Posterior vena cava (tissue), 2 donors: Measurements from ENCODE around the gene PTPRD. TPM values are rescaled to one million over a fixed set of nuclear protein-coding genes. Genes with fewer than 3 reads are reported as not detected.

Source experiments
- DNase-seq: peaks from one replicate; pipeline ENCODE4 v3.0.0-alpha.2; 2020; ENCODE audit warnings: low spot score
- intact Hi-C, 2 donors: fragments of 100-400 bp; cut with DNase I; formaldehyde crosslinking; loops; one replicate each; pipeline versions ENCODE4 v1.14.1 to v1.14.2; 2022 to 2023
- total RNA-seq, 2 donors: library from RNA; stranded (reverse); fragmentation: NEBNext Ultra II Directional; extraction: Animal tissue kit (Norgen Biotek cat#: 25700); gene quantifications; one replicate each; pipeline ENCODE4 v1.2.1, GENCODE V29; 2021
- donor health status: DM: yes; HTN: yes; CAD: no.
- donor health status: DM: yes; HTN: yes; CAD: no.

Gene PTPRD
- total RNA-seq, 2 donors from 2014 or later = 21.4 to 51.2 TPM

GRCh38 chr9:8889100-8889499 is 1723.7 kb downstream of the PTPRD start:
- DNase-seq = no peak
- intact Hi-C loops = loop anchor here in 1 of 2 donors (5.0 kb wide), 1 partner anchor 637 kb away; no protein-coding TSS in a partner anchor

GRCh38 chr9:8888591-8888990 is 1724.2 kb downstream of the PTPRD start:
- no peak for DNase-seq
- intact Hi-C loops = loop anchor here in 1 of 2 donors (5.0 kb wide), 1 partner anchor 636 kb away; no protein-coding TSS in a partner anchor

GRCh38 chr9:8887369-8887768 is 1725.4 kb downstream of the PTPRD start:
- DNase-seq = no peak
- intact Hi-C loops = loop anchor here in 1 of 2 donors (5.0 kb wide), 1 partner anchor 635 kb away; no protein-coding TSS in a partner anchor

- no peak for DNase-seq
- intact Hi-C loops = no loop called here
Measured at GRCh38 chr9:8883321-8883720, 1729.5 kb downstream of the PTPRD start.

DNA sequence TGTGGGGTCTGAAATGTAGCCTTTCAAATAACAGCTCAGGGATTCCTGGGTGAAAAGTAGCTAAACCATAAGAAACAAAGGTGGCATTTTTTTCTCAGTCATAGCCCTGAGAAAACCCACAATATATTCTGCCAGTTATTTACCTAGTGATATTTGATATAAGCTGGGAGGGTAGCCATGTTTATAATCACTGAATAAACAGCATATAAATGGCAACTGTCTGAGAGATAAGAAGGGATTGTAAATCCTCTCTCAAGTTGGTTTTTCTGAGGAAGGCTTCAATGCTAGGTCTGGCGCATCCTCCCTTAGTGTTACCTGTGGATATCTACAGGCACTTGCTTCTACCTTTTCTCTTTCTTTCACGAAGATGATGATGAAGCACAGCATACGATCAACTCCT is 1732.7 kb downstream of the PTPRD start:
- intact Hi-C loops = no loop called here
- DNase-seq = no peak

DNA sequence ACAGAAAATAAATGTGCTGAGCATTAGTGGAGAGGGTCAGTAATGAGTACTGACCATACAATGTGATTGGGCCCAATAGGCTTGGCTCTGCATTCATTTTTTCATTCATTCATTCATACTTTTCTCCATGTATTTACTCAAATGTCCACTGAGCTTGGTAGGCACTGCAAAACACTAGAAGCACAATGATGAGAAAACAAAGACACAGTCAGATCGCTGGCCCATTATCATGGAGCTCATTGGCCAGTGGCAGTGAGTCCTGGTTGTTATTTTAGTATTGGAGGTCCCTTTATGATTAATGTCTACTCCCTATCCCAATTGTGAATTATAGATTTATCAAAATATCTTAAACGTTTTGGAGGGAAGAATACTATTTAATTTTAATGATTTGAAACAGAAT is 1733.5 kb downstream of the PTPRD start:
- DNase-seq = no peak
- intact Hi-C loops = no loop called here

DNA sequence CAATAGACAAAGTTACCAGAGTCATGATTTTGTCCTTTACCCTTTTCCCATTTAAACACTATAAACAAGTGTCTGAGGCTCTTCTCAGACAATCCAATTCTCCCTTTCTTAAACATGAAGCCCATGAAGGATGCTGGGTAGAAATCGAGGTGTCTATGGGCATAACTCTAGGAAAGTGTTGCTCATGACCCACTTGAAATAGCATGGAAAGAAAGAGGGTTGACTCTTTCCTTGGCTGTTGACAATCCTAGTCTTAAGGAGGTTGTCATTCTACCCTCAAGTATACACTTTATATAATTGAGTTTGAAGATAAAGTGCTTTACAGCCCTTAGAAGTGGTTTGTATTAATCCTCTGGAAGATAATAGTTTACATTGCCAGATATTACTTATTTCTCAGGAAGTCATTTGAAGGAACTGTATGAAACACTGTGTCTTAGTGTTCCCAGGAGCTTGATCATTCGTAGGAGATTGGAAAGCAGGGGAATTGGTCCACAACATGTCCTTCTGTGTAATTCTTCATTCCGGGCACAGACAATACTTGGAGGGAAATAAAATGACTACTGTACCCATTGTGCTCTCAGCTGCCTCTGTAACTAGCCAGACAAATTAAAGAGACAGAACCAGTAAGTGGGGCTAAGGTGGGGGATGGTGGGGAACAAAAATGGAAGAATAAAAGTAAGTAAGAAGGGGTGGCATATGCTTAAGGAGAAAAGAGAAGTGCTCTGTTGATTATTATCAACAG is 1734.9 kb downstream of the PTPRD start:
- DNase-seq = no peak
- intact Hi-C loops = no loop called here

- intact Hi-C loops = no loop called here
- no peak for DNase-seq
Measured at GRCh38 chr9:8876303-8876702, 1736.5 kb downstream of the PTPRD start.

GRCh38 chr9:8874482-8874881 is 1738.3 kb downstream of the PTPRD start:
- DNase-seq = no peak
- intact Hi-C loops = no loop called here

- no peak for DNase-seq
- intact Hi-C loops = no loop called here
Measured at GRCh38 chr9:8872802-8873201, 1740.0 kb downstream of the PTPRD start.

DNA sequence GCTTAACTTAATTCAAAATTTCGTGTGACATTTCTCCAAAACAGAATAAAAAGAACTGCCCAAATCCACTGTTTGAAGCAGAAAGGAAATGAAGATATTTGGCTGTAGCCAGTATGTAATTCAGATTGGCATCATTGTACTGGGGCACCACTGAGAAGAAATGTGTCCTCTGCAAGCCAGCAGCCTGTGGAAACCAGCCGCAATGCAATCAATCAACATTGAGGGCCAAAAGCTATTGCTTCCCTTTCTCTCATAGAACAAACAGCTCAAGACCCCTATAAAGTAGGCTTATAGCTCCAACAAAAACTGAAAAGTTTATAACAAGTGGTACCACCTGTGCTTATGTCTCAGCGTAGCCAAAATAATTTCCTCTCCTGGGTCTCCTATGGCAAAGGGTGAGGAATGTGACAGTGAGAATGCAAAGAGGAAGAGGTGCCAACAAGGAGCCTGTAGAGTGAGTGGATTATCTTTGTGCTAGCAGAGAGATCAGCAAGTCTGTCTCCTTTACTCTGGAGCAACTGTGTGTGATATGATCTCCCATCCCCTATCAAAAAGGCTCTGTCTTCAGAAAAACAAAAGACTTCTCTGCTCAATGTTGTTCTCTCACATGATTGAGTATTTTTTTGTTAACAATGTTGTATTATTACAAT is 1740.9 kb downstream of the PTPRD start:
- intact Hi-C loops = no loop called here
- no peak for DNase-seq

DNA sequence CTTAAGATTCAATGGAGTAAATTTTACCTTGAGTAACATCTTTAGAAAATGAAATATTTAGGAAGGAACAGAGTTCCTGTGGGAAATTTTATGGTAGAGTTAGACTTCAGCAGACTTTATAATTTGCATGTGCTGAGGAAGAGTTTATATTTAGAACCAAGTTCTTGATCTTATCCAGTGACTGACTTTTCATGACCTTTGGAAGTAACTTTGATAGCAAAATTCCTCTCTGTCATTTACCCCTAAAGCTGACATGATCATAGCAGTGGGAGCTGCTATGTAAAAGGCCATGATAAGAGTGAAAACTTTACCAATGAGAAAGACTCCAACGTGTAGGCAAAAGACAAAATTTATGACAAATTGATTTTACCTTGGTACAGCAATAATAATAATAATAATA is 1741.4 kb downstream of the PTPRD start:
- no peak for DNase-seq
- intact Hi-C loops = no loop called here

- intact Hi-C loops = no loop called here
Measured at GRCh38 chr9:8869812-8870211, 1743.0 kb downstream of the PTPRD start.

DNA sequence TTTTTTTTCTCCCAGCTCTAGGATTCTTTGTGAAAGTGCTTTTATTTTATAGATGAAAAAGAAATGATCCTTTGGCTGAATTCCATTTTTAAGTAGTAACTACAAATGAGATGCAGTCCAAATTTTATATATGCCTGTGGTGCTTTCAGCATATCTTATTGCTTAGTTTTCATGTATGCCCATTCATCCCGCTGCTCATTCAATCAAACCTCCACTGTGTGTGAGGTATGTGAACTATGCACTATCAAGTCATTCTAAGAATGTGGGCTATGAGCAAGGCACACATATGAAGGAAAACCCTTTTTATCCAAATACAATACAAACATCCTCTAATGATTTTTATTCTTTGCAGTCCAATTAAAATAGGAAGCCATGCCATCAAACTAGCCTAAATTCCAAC is 1744.2 kb downstream of the PTPRD start:
- intact Hi-C loops = no loop called here
- DNase-seq = no peak

More at GRCh38 chr9:8869812-8870211, 1743.0 kb downstream of the PTPRD start:
- DNase-seq = no peak

DNA sequence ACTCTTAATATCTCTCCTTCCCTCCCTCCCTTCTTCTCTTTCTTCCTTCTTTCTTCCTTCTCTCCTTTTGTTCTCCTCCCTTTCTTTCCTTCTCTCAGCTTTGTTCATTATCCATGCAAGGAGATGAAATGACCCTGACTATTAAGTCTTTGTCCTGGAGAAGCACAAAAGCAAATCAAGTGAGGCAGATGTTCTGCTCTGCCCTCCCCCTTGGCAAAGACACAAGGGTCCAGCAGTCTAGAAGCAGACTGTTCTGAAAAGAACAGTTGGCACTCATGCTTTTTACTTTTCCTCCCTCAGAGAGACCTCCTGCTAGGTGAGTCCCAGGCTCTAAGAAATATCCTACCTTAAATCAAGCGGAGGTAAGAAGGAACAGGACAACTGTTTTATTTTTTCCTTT is 1745.7 kb downstream of the PTPRD start:
- intact Hi-C loops = no loop called here
- no peak for DNase-seq

DNA sequence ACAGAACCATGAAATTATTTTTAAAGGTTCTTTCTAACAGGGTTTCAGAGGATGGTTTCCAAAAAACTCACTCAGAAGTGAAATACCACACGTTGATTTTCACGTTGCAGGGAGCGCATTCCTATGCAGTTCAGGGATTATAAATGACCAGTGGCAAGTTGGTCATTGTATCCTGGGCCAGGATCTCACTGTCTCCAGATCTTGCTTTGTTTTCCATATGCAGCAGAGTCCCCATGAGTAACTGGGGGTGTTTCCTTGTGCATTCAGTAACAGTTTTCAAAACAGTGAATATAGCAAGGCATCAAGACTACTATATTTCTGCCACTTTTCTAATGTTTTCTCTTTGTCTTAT is 1748.3 kb downstream of the PTPRD start:
- intact Hi-C loops = no loop called here
- no peak for DNase-seq

DNA sequence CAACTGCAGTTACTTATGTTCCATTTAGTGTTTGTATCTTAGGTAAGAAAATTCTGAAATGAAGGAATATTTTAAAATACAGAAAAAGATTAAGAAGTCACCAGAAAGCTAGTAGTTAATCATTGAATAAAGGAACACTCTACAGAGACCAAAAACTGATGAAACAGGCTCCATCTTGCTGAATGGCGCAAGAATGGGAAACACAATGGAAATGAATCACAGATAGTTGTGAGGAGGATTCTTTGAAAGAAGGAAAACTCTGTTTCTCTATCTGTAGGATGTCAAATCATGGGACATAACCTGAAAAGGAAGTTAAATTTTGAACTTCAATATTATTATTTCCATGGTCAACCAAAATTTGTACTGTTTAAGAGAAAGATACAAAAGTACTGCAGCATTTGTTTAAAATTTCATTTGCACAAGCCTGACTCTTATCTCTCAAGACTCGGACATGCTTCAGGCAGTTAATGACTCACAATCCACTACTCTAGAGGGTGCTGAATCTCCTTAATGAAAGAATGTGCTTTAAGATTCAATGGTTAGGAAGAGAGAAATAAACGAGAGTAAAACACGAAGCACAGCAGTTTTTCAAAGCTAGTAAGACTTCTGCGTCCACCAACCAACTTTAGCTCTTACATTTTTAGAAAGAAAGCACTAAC is 1748.8 kb downstream of the PTPRD start:
- intact Hi-C loops = no loop called here
- DNase-seq = no peak

- no peak for DNase-seq
- intact Hi-C loops = no loop called here
Measured at GRCh38 chr9:8863069-8863468, 1749.7 kb downstream of the PTPRD start.

- intact Hi-C loops = no loop called here
- DNase-seq = no peak
Measured at GRCh38 chr9:8860925-8861324, 1751.9 kb downstream of the PTPRD start.

DNA sequence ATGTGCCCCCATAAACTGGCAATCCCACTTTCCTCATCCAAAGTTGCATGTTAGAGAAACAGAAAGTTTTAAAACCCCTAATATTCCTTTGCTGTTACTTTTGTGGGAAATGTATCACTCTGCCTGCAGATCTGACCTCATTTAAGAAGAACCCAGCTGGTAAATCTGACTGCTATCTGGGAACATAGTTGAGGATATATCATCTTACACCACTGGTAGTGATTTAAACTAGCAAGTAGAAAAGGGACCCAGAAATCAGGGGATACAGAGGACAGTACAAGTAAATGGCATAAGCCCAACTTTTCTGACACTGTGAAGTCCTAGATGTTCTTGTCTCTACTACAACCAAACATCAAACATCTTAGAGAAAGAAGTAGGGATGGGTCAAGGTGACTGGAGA is 1752.7 kb downstream of the PTPRD start:
- DNase-seq = no peak
- intact Hi-C loops = no loop called here

GRCh38 chr9:8859416-8859815 is 1753.4 kb downstream of the PTPRD start:
- intact Hi-C loops = no loop called here
- no peak for DNase-seq
